Measurements from ENCODE around the gene USP7. TPM values are rescaled to one million over a fixed set of nuclear protein-coding genes. Genes with fewer than 3 reads are reported as not detected.

The USP7 gene
- total RNA-seq, 1 donor from 2014 or later: 66.9 TPM

DNA sequence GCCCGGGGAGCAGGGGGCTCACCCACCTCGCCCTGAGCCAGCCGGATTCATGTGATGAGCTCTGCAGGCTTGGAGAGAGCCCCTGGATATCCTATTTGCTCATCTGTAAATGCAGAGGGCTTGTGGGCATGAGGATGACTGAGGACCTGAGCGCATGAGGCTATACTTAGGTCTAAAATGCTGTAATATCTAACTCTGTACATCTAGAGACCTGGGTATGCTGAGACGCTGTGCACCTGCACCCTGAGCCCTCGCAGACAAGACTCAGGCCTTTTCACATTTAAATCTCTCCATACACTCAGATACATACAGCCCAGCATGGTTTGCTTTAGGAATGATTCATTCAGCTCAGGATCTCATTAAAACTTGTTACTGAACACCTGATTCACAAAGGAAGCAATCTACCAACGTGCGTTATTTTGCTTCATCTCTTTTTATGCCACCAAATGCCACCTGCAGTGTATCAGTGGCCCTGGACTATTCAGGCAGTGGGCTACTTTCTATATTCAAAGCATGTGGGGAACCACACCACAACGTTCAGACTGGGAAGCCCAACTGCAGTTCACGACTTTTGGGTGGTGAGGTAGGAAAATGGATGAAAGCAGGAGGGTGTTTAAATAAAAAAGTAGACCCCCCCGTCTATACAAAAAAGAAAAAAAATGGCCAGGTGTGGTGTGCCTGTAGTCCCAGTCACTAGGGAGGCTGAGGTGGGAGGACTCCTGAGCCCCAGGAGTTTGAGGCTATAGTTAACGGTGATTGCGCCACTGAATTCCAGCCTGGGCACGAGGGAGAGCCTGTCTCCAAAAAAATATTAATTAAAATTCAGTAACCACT lies 12.0 kb downstream of the USP7 start:
- H3K27me3 ChIP-seq (ENCODE audit: control insufficient read depth, insufficient read depth, low read length): no peaks in the 10 kb centered on the region
- DNase-seq (ENCODE audit: low read depth): no peak
- H3K4me3 ChIP-seq (ENCODE audit: low read depth, low read length): no peak overlapping the region
- H3K36me3 ChIP-seq (ENCODE audit: control insufficient read depth, insufficient read depth, low read length): no peaks in the 10 kb centered on the region
- TF ChIP-seq CTCF (IDR thresholded peaks at IDR 0.05; ENCODE audit: insufficient read depth, low read length, poor library complexity, severe bottlenecking): no peak

DNA sequence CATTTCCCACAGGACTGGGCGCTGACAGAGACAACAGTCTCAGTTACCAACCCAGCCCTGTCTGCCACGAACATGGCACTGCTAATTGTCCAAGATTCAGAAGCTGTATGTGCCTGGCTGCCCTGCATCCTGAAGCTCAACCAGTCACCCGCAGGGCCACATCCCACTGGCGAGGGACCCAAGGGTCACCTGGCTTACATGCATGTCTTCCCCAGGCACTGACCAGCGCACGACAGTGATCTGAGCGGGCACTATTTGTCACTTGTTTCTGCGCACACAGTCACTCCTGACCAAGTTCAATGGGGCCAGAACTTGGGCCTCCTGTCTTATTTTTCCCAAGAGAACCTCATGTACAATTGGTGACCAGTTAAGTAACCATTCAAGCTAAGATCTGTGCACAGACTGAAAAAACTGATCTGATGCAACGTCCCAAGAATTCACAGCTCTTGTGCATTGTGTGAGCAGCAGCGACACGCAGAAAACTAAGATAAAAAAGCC lies 13.1 kb downstream of the USP7 start:
- Histone ChIP-seq H3K4me3 (ENCODE audit: low read depth, low read length) (no peak overlapping the region), H3K36me3 (ENCODE audit: control insufficient read depth, insufficient read depth, low read length) (no peaks in the 10 kb centered on the region), H3K27me3 (ENCODE audit: control insufficient read depth, insufficient read depth, low read length) (no peaks in the 10 kb centered on the region)
- no peak for TF ChIP-seq CTCF (IDR thresholded peaks at IDR 0.05; ENCODE audit: insufficient read depth, low read length, poor library complexity, severe bottlenecking)
- no peak for DNase-seq (ENCODE audit: low read depth)

DNA sequence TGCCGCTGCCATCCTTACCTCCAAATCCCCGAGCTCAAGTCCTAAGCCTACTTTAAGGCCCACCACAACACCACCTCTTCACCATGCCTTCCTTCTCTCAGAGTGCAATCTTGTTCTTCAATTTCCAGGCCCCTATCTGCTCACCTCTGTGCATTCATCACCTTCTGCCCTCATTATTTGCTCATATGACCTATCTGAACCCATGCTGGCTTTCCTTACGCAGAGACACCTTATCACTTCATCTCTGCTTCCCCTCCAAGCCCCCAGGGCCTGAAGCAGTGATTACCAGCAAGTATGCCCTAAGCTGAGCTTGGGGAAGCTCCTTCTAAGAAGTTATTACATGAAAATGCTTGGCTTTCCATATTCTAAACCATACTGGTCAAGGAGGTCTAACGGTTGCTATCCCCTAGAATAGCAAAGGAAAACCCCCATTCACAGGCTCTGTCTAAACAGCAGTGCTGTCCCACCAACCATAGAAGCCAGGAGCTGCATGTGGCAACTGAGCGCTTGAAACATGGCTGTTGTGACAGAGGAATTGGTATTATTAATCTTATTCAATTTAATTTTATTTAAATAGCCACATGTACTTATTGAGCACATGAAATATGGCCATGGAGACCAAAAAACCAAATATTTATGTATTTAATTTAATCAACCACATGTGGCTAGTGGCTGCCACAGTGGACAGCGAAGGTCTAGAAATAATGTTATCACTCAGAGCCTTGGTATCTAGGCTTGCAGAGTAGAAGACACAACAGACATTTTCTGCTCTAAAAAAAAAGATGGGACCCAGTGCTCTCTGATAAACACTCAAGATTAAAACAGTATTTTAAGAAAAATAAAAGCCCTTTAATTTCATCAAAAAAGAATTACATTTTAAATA lies 13.9 kb downstream of the USP7 start:
- no peak overlapping the region for H3K4me3 ChIP-seq (ENCODE audit: low read depth, low read length)
- no peak for DNase-seq (ENCODE audit: low read depth)
- no peaks in the 10 kb centered on the region for H3K27me3 ChIP-seq (ENCODE audit: control insufficient read depth, insufficient read depth, low read length)
- no peak for TF ChIP-seq CTCF (IDR thresholded peaks at IDR 0.05; ENCODE audit: insufficient read depth, low read length, poor library complexity, severe bottlenecking)
- no peaks in the 10 kb centered on the region for H3K36me3 ChIP-seq (ENCODE audit: control insufficient read depth, insufficient read depth, low read length)

GRCh38 chr16:8948831-8949230 lies 14.9 kb downstream of the USP7 start:
- Histone ChIP-seq H3K36me3 (ENCODE audit: control insufficient read depth, insufficient read depth, low read length) (no peaks in the 10 kb centered on the region), H3K27me3 (ENCODE audit: control insufficient read depth, insufficient read depth, low read length) (no peaks in the 10 kb centered on the region), H3K4me3 (ENCODE audit: low read depth, low read length) (no peak overlapping the region)
- DNase-seq (ENCODE audit: low read depth): no peak
- TF ChIP-seq CTCF (IDR thresholded peaks at IDR 0.05; ENCODE audit: insufficient read depth, low read length, poor library complexity, severe bottlenecking): no peak

GRCh38 chr16:8948069-8948593 lies 15.6 kb downstream of the USP7 start:
- Histone ChIP-seq H3K4me3 (ENCODE audit: low read depth, low read length) (no peak overlapping the region), H3K36me3 (ENCODE audit: control insufficient read depth, insufficient read depth, low read length) (no peaks in the 10 kb centered on the region), H3K27me3 (ENCODE audit: control insufficient read depth, insufficient read depth, low read length) (no peaks in the 10 kb centered on the region)
- TF ChIP-seq CTCF (IDR thresholded peaks at IDR 0.05; ENCODE audit: insufficient read depth, low read length, poor library complexity, severe bottlenecking): no peak
- no peak for DNase-seq (ENCODE audit: low read depth)
